GM12878 (cell line): ENCODE data around the gene RICTOR. TPM values are rescaled to one million over a fixed set of nuclear protein-coding genes. Genes with fewer than 3 reads are reported as not detected.

Experiments used
- ATAC-seq: fragments of 200-7000 bp; cut with Tn5 transposase; 3 replicates; pipeline ENCODE4 v1.9.1; 2020; ENCODE audit warnings: mild to moderate bottlenecking, moderate library complexity
- BruUV-seq: library from RNA; stranded (reverse); fragments of 400-500 nt; replicated peaks from 2 replicates; lab custom pipeline; 2021; lab: Mats Ljungman, UMichigan
- CTCF ChIA-PET: fragments of 300-600 bp; sonication (Branson Sonifier 250); formaldehyde crosslinking; extraction: SDS; loops from one replicate; lab custom pipeline; 2021; ENCODE audit warnings: inconsistent platforms; lab: Yijun Ruan, JAX
- POLR2A ChIA-PET: fragments of 350-600 bp; formaldehyde crosslinking; extraction: SDS; loops from one replicate; lab custom pipeline; 2021; ENCODE audit warnings: inconsistent platforms; lab: Charles Lee
- RAD21 ChIA-PET: fragments of 300-600 bp; sonication (Branson Sonifier 250); formaldehyde crosslinking; loops from one replicate; lab custom pipeline; 2023; ENCODE audit warnings: antibody characterized with exemption; ENCODE audit not compliant: unreplicated experiment; lab: Charles Lee
- SMC1A ChIA-PET: fragments of 300-600 bp; sonication (Branson Sonifier 250); formaldehyde crosslinking; loops from one replicate; lab custom pipeline; 2023; ENCODE audit not compliant: unreplicated experiment, uncharacterized antibody; lab: Charles Lee
- DNase-seq: peaks from one replicate; pipeline ENCODE4 v3.0.0-alpha.2; 2011; ENCODE audit warnings: low read depth, low spot score
- FAIRE-seq: peaks from 3 replicates; lab custom pipeline; 2011; peaks lifted over from hg19 to GRCh38; lab: Jason Lieb, UNC
- H2AFZ ChIP-seq: 2 replicates; pipeline ENCODE4 v1.6.0; 2011; ENCODE audit warnings: low read depth, low read length, control low read depth; ENCODE audit not compliant: control insufficient read depth
- H3K27ac ChIP-seq: 2 replicates; pipeline ENCODE4 v1.5.1; 2011; ENCODE audit warnings: control low read depth; ENCODE audit not compliant: control insufficient read depth, insufficient read depth
- H3K27me3 ChIP-seq, 2 experiments: replicated peaks in 1 of 2; 2 replicates each; pipeline versions ENCODE4 v1.6.0 to v1.6.1; 2011; ENCODE audit warnings: low read length in 1 of 2; ENCODE audit not compliant: control insufficient read depth in 2 of 2, insufficient read depth in 2 of 2
- H3K36me3 ChIP-seq, 2 experiments: 2 replicates each; pipeline ENCODE4 v1.5.1; 2011; ENCODE audit warnings: low read length in 1 of 2; ENCODE audit not compliant: control insufficient read depth in 2 of 2, insufficient read depth in 2 of 2
- H3K4me1 ChIP-seq: 2 replicates; pipeline ENCODE4 v1.6.1; 2011; ENCODE audit warnings: mild to moderate bottlenecking, low read length, moderate library complexity, mixed read lengths; ENCODE audit not compliant: control insufficient read depth, insufficient read depth
- H3K4me2 ChIP-seq: 2 replicates; pipeline ENCODE4 v1.6.0; 2011; ENCODE audit warnings: control low read depth; ENCODE audit not compliant: control insufficient read depth, insufficient read depth
- H3K4me3 ChIP-seq: fragments of 200-600 bp; sonication (generic); 2 replicates; pipeline ENCODE4 v1.5.1; 2016
- H3K79me2 ChIP-seq: 2 replicates; pipeline ENCODE4 v1.6.0; 2011; ENCODE audit warnings: low read length; ENCODE audit not compliant: control insufficient read depth, insufficient read depth
- H3K9ac ChIP-seq: 2 replicates; pipeline ENCODE4 v1.8.0; 2011; ENCODE audit warnings: low read length, control low read depth, mixed read lengths; ENCODE audit not compliant: control insufficient read depth, insufficient read depth
- H3K9me3 ChIP-seq: replicated peaks from 3 replicates; pipeline ENCODE4 v1.5.1; 2011; ENCODE audit warnings: mild to moderate bottlenecking, low read length; ENCODE audit not compliant: control insufficient read depth, insufficient read depth
- H4K20me1 ChIP-seq: 2 replicates; pipeline ENCODE4 v1.6.0; 2011; ENCODE audit not compliant: control insufficient read depth, insufficient read depth
- MAX ChIP-seq: IDR thresholded peaks from 2 replicates; pipeline ENCODE4 v1.6.1; 2012; ENCODE audit warnings: low read depth, low read length, improper control_type of control experiment
- POU2F2 ChIP-seq: IDR thresholded peaks from 3 replicates; pipeline ENCODE4 v1.6.1; 2011; ENCODE audit warnings: low read depth, mild to moderate bottlenecking, low read length, borderline replicate concordance
- WGBS: methylation state at CpG from one replicate; pipeline ENCODE4 v1.1.6; 2016; ENCODE audit warnings: low lambda C conversion rate; ENCODE audit not compliant: insufficient replicate concordance, insufficient coverage; ENCODE audit errors: missing lambda C conversion rate; 5-methylcytosine and 5-hydroxymethylcytosine counted together
- in situ Hi-C: fragments of 300-500 bp; cut with MboI; formaldehyde crosslinking; loops from 9 replicates; pipeline ENCODE4 v1.14.3; 2018; ENCODE audit warnings: mixed read lengths
- intact Hi-C: fragments of 100-400 bp; cut with micrococcal nuclease; formaldehyde crosslinking; loops from one replicate; pipeline ENCODE4 v1.14.2; 2022; ENCODE audit not compliant: unreplicated experiment
- polyA plus RNA-seq, 11 experiments: library from polyadenylated mRNA; depleted of rRNA in 4 of 11; unstranded in 6 of 11; stranded (reverse) in 5 of 11; fragments of >200 nt; fragmentation: Nextera tagmentation in 4 of 11; fragmentation: Illumina TruSeq in 1 of 11; extraction: Ambion mirVana in 4 of 11; extraction: Trizol in 1 of 11; gene quantifications; 1 replicate in 1 of 11; 2 replicates in 10 of 11; pipeline versions ENCODE4 v1.2.1 to v1.2.3, GENCODE V29; 2011 to 2016; ENCODE audit warnings: inconsistent platforms in 2 of 11, missing spikeins in 2 of 11, low read depth in 1 of 11
- total RNA-seq, 4 experiments: library from RNA; depleted of rRNA in 3 of 4; stranded (reverse); fragments of >200 nt in 3 of 4; fragmentation: Illumina TruSeq in 1 of 4; extraction: Trizol in 1 of 4; gene quantifications; 2 replicates each; pipeline versions ENCODE4 v1.2.1 to v1.2.3, GENCODE V29; 2013 to 2021
- TF ChIP-seq, protein P1 (sequence below): fragments of 450-650 bp; IDR thresholded peaks from 2 replicates; pipeline ENCODE4 v1.6.1; 2016; ENCODE audit warnings: mild to moderate bottlenecking

RICTOR gene
- total and polyA plus RNA-seq, 10 of the 15 experiments (the other 5 are each of a cell fraction or from before 2014, with no cell fraction given), result 2.7 to 23.0 (median 6.9) TPM

- no peak for ATAC-seq
- no peak overlapping the region for H3K4me2 ChIP-seq
- no peak overlapping the region for H3K9ac ChIP-seq
- no peaks in the 10 kb centered on the region for H3K9me3 ChIP-seq
- BruUV-seq, result no TSS peak
- no peaks in the 10 kb centered on the region for H4K20me1 ChIP-seq
- no peaks in the 10 kb centered on the region for H3K4me1 ChIP-seq
- ChIA-PET RAD21 (no interaction called here), POLR2A (no interaction called here), CTCF (no interaction called here), SMC1A (no interaction called here)
- no peak for FAIRE-seq
- TF ChIP-seq, protein P1, sequence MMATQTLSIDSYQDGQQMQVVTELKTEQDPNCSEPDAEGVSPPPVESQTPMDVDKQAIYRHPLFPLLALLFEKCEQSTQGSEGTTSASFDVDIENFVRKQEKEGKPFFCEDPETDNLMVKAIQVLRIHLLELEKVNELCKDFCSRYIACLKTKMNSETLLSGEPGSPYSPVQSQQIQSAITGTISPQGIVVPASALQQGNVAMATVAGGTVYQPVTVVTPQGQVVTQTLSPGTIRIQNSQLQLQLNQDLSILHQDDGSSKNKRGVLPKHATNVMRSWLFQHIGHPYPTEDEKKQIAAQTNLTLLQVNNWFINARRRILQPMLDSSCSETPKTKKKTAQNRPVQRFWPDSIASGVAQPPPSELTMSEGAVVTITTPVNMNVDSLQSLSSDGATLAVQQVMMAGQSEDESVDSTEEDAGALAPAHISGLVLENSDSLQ, result no peak
- no peak for TF ChIP-seq MAX
- H3K36me3 ChIP-seq, result no peaks in the 10 kb centered on the region
- in situ Hi-C loops (no loop called here), intact Hi-C loops (no loop called here)
- no peak overlapping the region for H3K27ac ChIP-seq
- DNase-seq, result no peak
- no peak overlapping the region for H2AFZ ChIP-seq
- no peak overlapping the region for H3K4me3 ChIP-seq
- WGBS, result 8% methylated on average over 5 of the region's 5 CpGs
- H3K27me3 ChIP-seq, result no peaks in the 10 kb centered on the region
- no peaks in the 10 kb centered on the region for H3K79me2 ChIP-seq
Observed at GRCh38 chr5:38899936-38900335, 174.3 kb downstream of the RICTOR start.

DNA sequence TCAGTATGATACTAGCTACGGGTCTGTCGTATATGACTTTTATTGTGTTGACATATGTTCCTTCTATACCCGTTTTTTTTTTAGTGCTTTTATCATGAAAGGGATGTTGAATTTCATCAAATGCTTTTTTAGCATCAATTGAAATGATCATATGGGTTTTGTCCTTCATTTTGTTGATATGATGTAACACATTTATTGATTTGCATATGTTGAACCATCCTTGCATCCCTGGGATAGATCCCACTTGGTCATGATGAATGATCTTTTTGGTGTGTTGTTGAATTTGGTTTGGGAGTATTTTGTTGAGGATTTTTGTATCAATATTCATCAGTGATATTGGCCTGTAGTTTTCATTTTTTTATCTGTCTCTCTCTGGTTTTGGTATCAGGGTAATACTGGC lies 177.4 kb downstream of the RICTOR start:
- POLR2A ChIA-PET, result no interaction called here
- Histone ChIP-seq H3K4me2 (no peak overlapping the region), H3K36me3 (no peaks in the 10 kb centered on the region), H3K9ac (no peak overlapping the region), H3K79me2 (no peaks in the 10 kb centered on the region), H3K9me3 (no peaks in the 10 kb centered on the region), H3K4me1 (no peaks in the 10 kb centered on the region), H3K27me3 (no peaks in the 10 kb centered on the region), H2AFZ (no peak overlapping the region), H3K27ac (no peak overlapping the region), H4K20me1 (no peaks in the 10 kb centered on the region), H3K4me3 (no peak overlapping the region)
- RAD21 ChIA-PET, result no interaction called here
- no peak for ATAC-seq
- TF ChIP-seq POU2F2, result no peak
- SMC1A ChIA-PET, result no interaction called here
- intact Hi-C loops, result no loop called here
- in situ Hi-C loops, result no loop called here
- 31% methylated on average over 3 of the region's 3 CpGs for WGBS
- BruUV-seq, result no TSS peak
- CTCF ChIA-PET, result no interaction called here
- no peak for DNase-seq
- no peak for FAIRE-seq
